ENCODE data around the gene DOCK8.

GRCh38 chr9:472479-473075 lies 257.9 kb downstream of the DOCK8 start:
- no peak for TF ChIP-seq POLR2A (IDR thresholded peaks at IDR 0.05)
- no peak for TF ChIP-seq CTCF (IDR thresholded peaks at IDR 0.05)
